PC-3 (cell line): ENCODE data around the gene IGF2BP2.
"Not testable (repeated sequence)": the region's sequence is repeated elsewhere in the genome, so short reads cannot be mapped to it uniquely, and the experiment has no call there.

ENCODE experiments used
- EZH2phosphoT487 ChIP-seq: fragments of 300-600 bp; sonication (generic); IDR thresholded peaks from 2 replicates; pipeline ENCODE4 v1.6.1; 2018; ENCODE audit warnings: mild to moderate bottlenecking, antibody characterized with exemption, low read length, borderline replicate concordance
- TF ChIP-seq, protein P1 (sequence below): fragments of 300-600 bp; sonication (generic); conservative IDR thresholded peaks from 2 replicates; pipeline ENCODE4 v1.5.1; 2017; ENCODE audit warnings: antibody characterized with exemption, low read depth, mild to moderate bottlenecking, low read length

DNA sequence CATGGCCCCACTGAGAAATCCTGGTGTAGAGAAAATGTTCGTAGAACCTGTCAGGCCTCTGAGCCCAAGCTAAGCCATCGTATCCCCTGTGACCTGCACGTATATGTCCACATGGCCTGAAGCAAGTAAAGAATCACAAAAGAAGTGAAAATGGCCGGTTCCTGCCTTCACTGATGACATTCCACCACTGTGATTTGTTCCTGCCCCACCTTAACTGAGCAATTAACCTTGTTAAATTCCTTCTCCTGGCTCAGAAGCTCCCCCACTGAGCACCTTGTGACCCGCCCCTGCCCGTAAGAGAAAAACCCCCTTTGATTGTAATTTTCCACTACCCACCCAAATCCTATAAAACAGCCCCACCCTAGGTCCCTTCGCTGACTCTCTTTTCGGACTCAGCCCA, 38.6 kb downstream of the IGF2BP2 start:
- TF ChIP-seq EZH2phosphoT487 = not testable (repeated sequence)
- TF ChIP-seq, protein P1, sequence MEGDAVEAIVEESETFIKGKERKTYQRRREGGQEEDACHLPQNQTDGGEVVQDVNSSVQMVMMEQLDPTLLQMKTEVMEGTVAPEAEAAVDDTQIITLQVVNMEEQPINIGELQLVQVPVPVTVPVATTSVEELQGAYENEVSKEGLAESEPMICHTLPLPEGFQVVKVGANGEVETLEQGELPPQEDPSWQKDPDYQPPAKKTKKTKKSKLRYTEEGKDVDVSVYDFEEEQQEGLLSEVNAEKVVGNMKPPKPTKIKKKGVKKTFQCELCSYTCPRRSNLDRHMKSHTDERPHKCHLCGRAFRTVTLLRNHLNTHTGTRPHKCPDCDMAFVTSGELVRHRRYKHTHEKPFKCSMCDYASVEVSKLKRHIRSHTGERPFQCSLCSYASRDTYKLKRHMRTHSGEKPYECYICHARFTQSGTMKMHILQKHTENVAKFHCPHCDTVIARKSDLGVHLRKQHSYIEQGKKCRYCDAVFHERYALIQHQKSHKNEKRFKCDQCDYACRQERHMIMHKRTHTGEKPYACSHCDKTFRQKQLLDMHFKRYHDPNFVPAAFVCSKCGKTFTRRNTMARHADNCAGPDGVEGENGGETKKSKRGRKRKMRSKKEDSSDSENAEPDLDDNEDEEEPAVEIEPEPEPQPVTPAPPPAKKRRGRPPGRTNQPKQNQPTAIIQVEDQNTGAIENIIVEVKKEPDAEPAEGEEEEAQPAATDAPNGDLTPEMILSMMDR = not testable (repeated sequence)
